Measurements from ENCODE around the gene RPUSD2.

The RPUSD2 gene

DNA sequence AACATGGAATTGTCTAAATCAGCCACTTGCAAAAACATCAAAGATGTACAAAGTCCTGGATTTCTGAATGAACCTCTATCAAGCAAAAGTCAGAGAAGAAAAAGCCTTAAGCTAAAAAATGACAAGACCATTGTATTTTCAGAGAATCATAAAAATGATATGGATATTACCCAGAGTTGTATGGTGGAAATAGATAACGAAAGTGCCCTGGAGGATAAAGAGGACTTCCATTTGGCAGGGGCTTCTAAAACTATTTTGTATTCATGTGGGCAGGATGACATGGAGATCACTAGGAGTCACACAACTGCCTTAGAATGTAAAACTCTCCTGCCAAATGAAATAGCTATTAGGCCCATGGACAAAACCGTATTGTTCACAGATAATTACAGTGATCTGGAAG is 54.3 kb downstream of the RPUSD2 start:
- no peak for DNase-seq
